H1 (cell line): Measurements from ENCODE around the gene TMEM120B. TPM values are rescaled to one million over a fixed set of nuclear protein-coding genes. Genes with fewer than 3 reads are reported as not detected.

ENCODE experiments used
- EZH2 ChIP-seq: fragments of 200-600 bp; sonication (generic); IDR thresholded peaks from 2 replicates; pipeline ENCODE4 v1.7.1; 2012; ENCODE audit warnings: low read depth, mild to moderate bottlenecking, moderate library complexity, low read length, inconsistent platforms; ENCODE audit not compliant: severe bottlenecking
- polyA plus RNA-seq, 7 experiments: library from polyadenylated mRNA; depleted of rRNA in 3 of 7; stranded (reverse) in 5 of 7; unstranded in 2 of 7; fragments of >200 nt in 5 of 7; fragments of 200-250 nt in 2 of 7; gene quantifications; 1 replicate in 5 of 7; 2 replicates in 1 of 7; 4 replicates in 1 of 7; pipeline versions ENCODE4 v1.2.1 to v1.2.3, GENCODE V29; 2011 to 2013; ENCODE audit warnings: missing spikeins in 2 of 7, mixed read lengths in 2 of 7
- total RNA-seq: library from RNA; stranded (reverse); fragmentation: NEBNext Ultra II Directional; extraction: Animal tissue kit (Norgen Biotek cat#: 25700); gene quantifications from 2 replicates; pipeline ENCODE4 v1.2.1, GENCODE V29; 2021

The TMEM120B gene
- total and polyA plus RNA-seq, 2 of the 8 experiments (the other 6 are each of a cell fraction or from before 2014, with no cell fraction given), result 22.0 to 29.1 TPM

GRCh38 chr12:121829250-121829918 is 116.8 kb downstream of the TMEM120B start (continued):
- no peak for TF ChIP-seq EZH2
- TF ChIP-seq, all 59 proteins: peak for 0
